A549 (cell line): ENCODE data around the gene COQ10A. TPM values are rescaled to one million over a fixed set of nuclear protein-coding genes. Genes with fewer than 3 reads are reported as not detected.
A peak's percentile ranks its signal among the peaks of the same experiment; 100 is the strongest.

Source experiments
- ATAC-seq, 2 experiments: fragments of 200-7000 bp in 1 of 2; fragments of >200 bp in 1 of 2; cut with Nextera tagmentation in 1 of 2; cut with Tn5 transposase in 1 of 2; 3 replicates each; pipeline versions ENCODE4 v1.8.0 to v1.9.1; 2018 to 2020; ENCODE audit warnings: mild to moderate bottlenecking in 1 of 2, moderate library complexity in 1 of 2
- CTCF ChIA-PET: fragments of 300-600 bp; sonication (Branson Sonifier 250); formaldehyde crosslinking; extraction: SDS; loops from one replicate; lab custom pipeline; 2021; ENCODE audit warnings: antibody characterized with exemption, inconsistent platforms; lab: Yijun Ruan, JAX
- POLR2A ChIA-PET: fragments of 350-600 bp; formaldehyde crosslinking; extraction: SDS; loops from one replicate; lab custom pipeline; 2021; ENCODE audit warnings: antibody characterized with exemption, inconsistent platforms; lab: Yijun Ruan, JAX
- DNase-seq, 2 experiments: peaks; one replicate each; pipeline versions ENCODE4 v3.0.0 to v3.0.0-alpha.2; 2011 to 2016; ENCODE audit warnings: low read depth in 1 of 2, low spot score in 1 of 2
- FAIRE-seq: peaks from 2 replicates; lab custom pipeline; 2011; peaks lifted over from hg19 to GRCh38; lab: Jason Lieb, UNC
- H3K27ac ChIP-seq, 2 experiments: fragments of >200 bp; sonication (Bioruptor Twin); formaldehyde crosslinking; 3 replicates each; pipeline ENCODE4 v1.5.1; 2016 to 2017
- H3K4me1 ChIP-seq: fragments of >200 bp; sonication (Bioruptor Twin); formaldehyde crosslinking; 3 replicates; pipeline ENCODE4 v1.6.1; 2016
- H3K4me2 ChIP-seq: fragments of >200 bp; sonication (Bioruptor Twin); formaldehyde crosslinking; 3 replicates; pipeline ENCODE4 v1.6.1; 2016
- H3K4me3 ChIP-seq: fragments of >200 bp; sonication (Bioruptor Twin); formaldehyde crosslinking; 3 replicates; pipeline ENCODE4 v1.5.1; 2016
- H3K9me3 ChIP-seq: fragments of >200 bp; sonication (Bioruptor Twin); formaldehyde crosslinking; 3 replicates; pipeline ENCODE4 v1.6.1; 2016
- ATOH8 ChIP-seq: fragments of 250-450 bp; sonication (Bioruptor Pico); IDR thresholded peaks from 2 replicates; pipeline ENCODE4 v1.5.0; 2020; ENCODE audit warnings: low read depth, mild to moderate bottlenecking, moderate library complexity
- CBX2 ChIP-seq: fragments of 200-600 bp; sonication (generic); IDR thresholded peaks from 2 replicates; pipeline ENCODE4 v1.6.1; 2016; ENCODE audit warnings: low read depth, mild to moderate bottlenecking, borderline replicate concordance
- CHD4 ChIP-seq: fragments of 200-600 bp; sonication (generic); IDR thresholded peaks from 2 replicates; pipeline ENCODE4 v1.6.1; 2016; ENCODE audit warnings: antibody characterized with exemption, mild to moderate bottlenecking, borderline replicate concordance
- E2F6 ChIP-seq: IDR thresholded peaks from 2 replicates; pipeline ENCODE4 v1.6.1; 2012; ENCODE audit warnings: low read depth, borderline replicate concordance
- EHMT2 ChIP-seq: fragments of 200-600 bp; sonication (generic); IDR thresholded peaks from 2 replicates; pipeline ENCODE4 v1.6.1; 2016; ENCODE audit warnings: antibody characterized with exemption, low read depth, mild to moderate bottlenecking, moderate library complexity
- ELK1 ChIP-seq: fragments of 150-350 bp; IDR thresholded peaks from 2 replicates; pipeline ENCODE4 v1.6.1; 2014; ENCODE audit warnings: low read depth, mild to moderate bottlenecking, low read length
- FOSL2 ChIP-seq, 2 experiments: fragments of 450-650 bp in 1 of 2; fragments of >200 bp in 1 of 2; sonication (Bioruptor Twin) in 1 of 2; formaldehyde crosslinking; IDR thresholded peaks; 2 replicates each; pipeline versions ENCODE4 v1.5.0 to v1.6.1; 2016 to 2020; ENCODE audit warnings: mild to moderate bottlenecking in 1 of 2, moderate library complexity in 1 of 2
- FOXS1 ChIP-seq: fragments of 250-450 bp; sonication (Bioruptor Pico); IDR thresholded peaks from 2 replicates; pipeline ENCODE4 v1.5.0; 2020; ENCODE audit warnings: mild to moderate bottlenecking, moderate library complexity
- GATA3 ChIP-seq: IDR thresholded peaks from 2 replicates; pipeline ENCODE4 v1.6.1; 2012; ENCODE audit warnings: borderline replicate concordance
- HES2 ChIP-seq: fragments of >200 bp; sonication (Bioruptor Twin); formaldehyde crosslinking; IDR thresholded peaks from 2 replicates; pipeline ENCODE4 v1.6.1; 2016
- HOXA7 ChIP-seq: fragments of 250-450 bp; sonication (Bioruptor Pico); IDR thresholded peaks from 2 replicates; pipeline ENCODE4 v1.5.0; 2020; ENCODE audit warnings: mild to moderate bottlenecking, moderate library complexity
- HOXB5 ChIP-seq: fragments of 250-450 bp; sonication (Bioruptor Pico); IDR thresholded peaks from 2 replicates; pipeline ENCODE4 v1.5.0; 2020; ENCODE audit warnings: mild to moderate bottlenecking, moderate library complexity
- JUN ChIP-seq, 2 experiments: fragments of >200 bp; sonication (Bioruptor Twin); formaldehyde crosslinking; IDR thresholded peaks; 2 replicates in 1 of 2; 3 replicates in 1 of 2; pipeline ENCODE4 v1.6.1; 2016 to 2017
- JUNB ChIP-seq: fragments of >200 bp; sonication (Bioruptor Twin); formaldehyde crosslinking; IDR thresholded peaks from 2 replicates; pipeline ENCODE4 v1.6.1; 2016
- MAFK ChIP-seq: fragments of 450-650 bp; IDR thresholded peaks from 2 replicates; pipeline ENCODE4 v1.6.1; 2014; ENCODE audit not compliant: partially characterized antibody
- MAX ChIP-seq: IDR thresholded peaks from 2 replicates; pipeline ENCODE4 v1.6.1; 2012
- MAZ ChIP-seq: fragments of 150-350 bp; IDR thresholded peaks from 2 replicates; pipeline ENCODE4 v1.6.1; 2014; ENCODE audit warnings: antibody characterized with exemption, low read depth, low read length, borderline replicate concordance
- NFE2L2 ChIP-seq: fragments of 150-350 bp; conservative IDR thresholded peaks from 2 replicates; pipeline ENCODE4 v1.6.1; 2014; ENCODE audit warnings: low read length
- PBX3 ChIP-seq: IDR thresholded peaks from 2 replicates; pipeline ENCODE4 v1.6.1; 2012
- RARB ChIP-seq: fragments of 250-450 bp; sonication (Bioruptor Pico); IDR thresholded peaks from 2 replicates; pipeline ENCODE4 v1.8.0; 2021; ENCODE audit warnings: mild to moderate bottlenecking, moderate library complexity
- RCOR1 ChIP-seq: fragments of 150-350 bp; IDR thresholded peaks from 2 replicates; pipeline ENCODE4 v1.6.1; 2014; ENCODE audit warnings: antibody characterized with exemption, low read length, low read depth
- ZC3H11A ChIP-seq: fragments of 450-650 bp; IDR thresholded peaks from 2 replicates; pipeline ENCODE4 v1.6.1; 2014; ENCODE audit warnings: antibody characterized with exemption, mild to moderate bottlenecking
- WGBS: methylation state at CpG from one replicate; pipeline ENCODE4 v1.1.6; 2017; ENCODE audit errors: missing lambda C conversion rate; 5-methylcytosine and 5-hydroxymethylcytosine counted together
- polyA plus RNA-seq, 4 experiments: library from polyadenylated mRNA; depleted of rRNA in 3 of 4; stranded (reverse); fragments of >200 nt; fragmentation: RNase III in 1 of 4; extraction: RNeasy Plus Mini Kit Qiagen cat#74134 plus additional on column Dnase treatment in 1 of 4; gene quantifications; 2 replicates in 3 of 4; 3 replicates in 1 of 4; pipeline ENCODE4 v1.2.3, GENCODE V29; 2011 to 2017

COQ10A gene
- polyA plus RNA-seq, 2 of the 4 experiments (the other 2 are of a cell fraction), result 23.5 to 40.9 TPM

- no peak for DNase-seq
- Histone ChIP-seq H3K4me1 (peaks cover 26% of the 10 kb centered on the region), H3K27ac (peak overlapping the region; percentile 91 to 94), H3K4me2 (peak overlapping the region; percentile 71), H3K9me3 (no peaks in the 10 kb centered on the region), H3K4me3 (peak overlapping the region; percentile 71)
- POLR2A ChIA-PET, result interaction anchor here (0.9 to 2.3 kb wide), 15 partner anchors 8 to 137 kb away, joined by 3 to 34 read pairs (median 8); partner anchors contain the start of genes ANKRD52, COQ10A, ESYT1 and PA2G4
- FAIRE-seq, result no peak
- CTCF ChIA-PET, result interaction anchor here (0.5 to 4.2 kb wide), 26 partner anchors 9 to 484 kb away, joined by 3 to 67 read pairs (median 4); partner anchors contain the start of genes ANKRD52, SMARCC2 and ZC3H10
- no peak for ATAC-seq
- WGBS, result 46% methylated on average over 4 of the region's 4 CpGs
- TF ChIP-seq CBX2, result no peak
- TF ChIP-seq RCOR1, result no peak
- TF ChIP-seq ELK1, result no peak
- no peak for TF ChIP-seq HOXB5
- no peak for TF ChIP-seq MAX
- TF ChIP-seq MAZ, result no peak
- TF ChIP-seq CHD4, result no peak
- no peak for TF ChIP-seq E2F6
- TF ChIP-seq ZC3H11A, result no peak
- TF ChIP-seq FOXS1, result no peak
- TF ChIP-seq EHMT2, result no peak
- no peak for TF ChIP-seq NFE2L2
- no peak for TF ChIP-seq HES2
- TF ChIP-seq JUN (IDR thresholded peaks at IDR 0.05), result no peak
- TF ChIP-seq PBX3, result no peak
- TF ChIP-seq JUNB, result no peak
- no peak for TF ChIP-seq MAFK
- TF ChIP-seq HOXA7 (CRISPR knock-in tag), result no peak
- TF ChIP-seq ATOH8 (CRISPR knock-in tag), result no peak
- TF ChIP-seq RARB (CRISPR knock-in tag), result no peak
- TF ChIP-seq, all 56 proteins: peak for 0
Measured at GRCh38 chr12:56222531-56222895, 44.2 kb upstream of the COQ10A start.

- ChIA-PET CTCF (interaction anchor here (0.9 to 4.2 kb wide), 15 partner anchors 10 to 104 kb away, joined by 3 to 67 read pairs (median 6); partner anchors contain the start of genes SMARCC2 and ZC3H10), POLR2A (no interaction called here)
- TF ChIP-seq FOSL2 (IDR thresholded peaks at IDR 0.05), result no peak
- no peak for TF ChIP-seq FOSL2 (CRISPR knock-in tag; IDR thresholded peaks at IDR 0.05)
- TF ChIP-seq GATA3, result 0 out of 2 replicates have a peak, but pooled peaks have one; percentile 16
- 24% methylated on average over 15 of the region's 15 CpGs for WGBS
- ATAC-seq (peak; percentile 11 to 14; a peak in 5 of 6 replicates), FAIRE-seq (no peak), DNase-seq (no peak)
- peaks cover 26% of the 10 kb centered on the region for H3K4me1 ChIP-seq
- H3K27ac ChIP-seq, result peak overlapping the region; percentile 76 to 94
- peak overlapping the region; percentile 30 for H3K4me3 ChIP-seq
- H3K9me3 ChIP-seq, result no peaks in the 10 kb centered on the region
- H3K4me2 ChIP-seq, result peak overlapping the region; percentile 86
Measured at GRCh38 chr12:56223571-56224101, 43.1 kb upstream of the COQ10A start.
